K562 (cell line): ENCODE results near the gene TP73. TPM values are rescaled to one million over a fixed set of nuclear protein-coding genes. Genes with fewer than 3 reads are reported as not detected.

Experiments used
- ATAC-seq: fragments of 200-7000 bp; cut with Tn5 transposase; 3 replicates; pipeline ENCODE4 v1.9.1; 2020; ENCODE audit warnings: moderate library complexity
- BruUV-seq: library from RNA; stranded (reverse); fragments of 400-500 nt; replicated peaks from 2 replicates; lab custom pipeline; 2021; lab: Mats Ljungman, UMichigan
- CTCF ChIA-PET: fragments of 300-600 bp; formaldehyde crosslinking; extraction: SDS; loops from one replicate; lab custom pipeline; 2021; ENCODE audit warnings: low intra/inter-chr PET ratio; lab: Yijun Ruan, JAX
- POLR2A ChIA-PET: fragments of 300-600, 350-650 bp; sonication (Branson Sonifier 250); formaldehyde crosslinking; extraction: SDS; loops from one replicate; lab custom pipeline; 2021; ENCODE audit warnings: antibody characterized with exemption, inconsistent platforms; lab: Yijun Ruan, JAX
- DNase-seq, 4 experiments: peaks; one replicate each; pipeline versions ENCODE4 v3.0.0 to v3.0.0-alpha.2; 2011 to 2018; ENCODE audit warnings: low spot score in 3 of 4, mixed read lengths in 3 of 4; ENCODE audit errors: extremely low read depth in 1 of 4
- FAIRE-seq: peaks from 2 replicates; lab custom pipeline; 2011; peaks lifted over from hg19 to GRCh38; lab: Jason Lieb, UNC
- H2AFZ ChIP-seq: 2 replicates; pipeline ENCODE4 v1.6.0; 2011; ENCODE audit warnings: low read depth, low read length, control low read depth, inconsistent platforms
- H3K27ac ChIP-seq: fragments of 200-600 bp; 3 replicates; pipeline ENCODE4 v1.8.0; 2011; ENCODE audit warnings: low read depth, mild to moderate bottlenecking, control low read depth, inconsistent platforms, low read length, moderate library complexity, mixed read lengths; ENCODE audit errors: extremely low read depth
- H3K27me3 ChIP-seq, 2 experiments: fragments of 300-600 bp in 1 of 2; 2 replicates in 1 of 2; 3 replicates in 1 of 2; pipeline versions ENCODE4 v1.6.0 to v1.8.0; 2011; ENCODE audit warnings: inconsistent platforms in 2 of 2, low read length in 2 of 2, mild to moderate bottlenecking in 1 of 2, mixed read lengths in 1 of 2, moderate library complexity in 1 of 2; ENCODE audit not compliant: control insufficient read depth in 2 of 2, insufficient read depth in 2 of 2
- H3K36me3 ChIP-seq: fragments of 300-600 bp; 3 replicates; pipeline ENCODE4 v1.8.0; 2011; ENCODE audit warnings: mild to moderate bottlenecking, low read length, inconsistent platforms; ENCODE audit not compliant: control insufficient read depth, insufficient read depth
- H3K4me1 ChIP-seq, 2 experiments: fragments of 200-600 bp in 1 of 2; replicated peaks in 1 of 2; 2 replicates in 1 of 2; 3 replicates in 1 of 2; pipeline versions ENCODE4 v1.5.1 to v1.8.0; 2011; ENCODE audit warnings: inconsistent platforms in 2 of 2, low read length in 2 of 2, mild to moderate bottlenecking in 1 of 2, mixed read lengths in 1 of 2, moderate library complexity in 1 of 2; ENCODE audit not compliant: control insufficient read depth in 2 of 2, insufficient read depth in 2 of 2
- H3K4me2 ChIP-seq: 2 replicates; pipeline ENCODE4 v1.6.1; 2011; ENCODE audit warnings: low read length, control low read depth, inconsistent platforms, mixed read lengths; ENCODE audit not compliant: insufficient read depth
- H3K4me3 ChIP-seq: fragments of 200-600 bp; sonication (generic), shearing (Covaris generic); 2 replicates; pipeline ENCODE4 v1.5.1; 2016; ENCODE audit warnings: control low read depth, inconsistent platforms
- H3K79me2 ChIP-seq: fragments of 200-600 bp; 3 replicates; pipeline ENCODE4 v1.8.0; 2011; ENCODE audit warnings: low read length, inconsistent platforms; ENCODE audit not compliant: control insufficient read depth, insufficient read depth
- H3K9ac ChIP-seq, 2 experiments: 2 replicates each; pipeline versions ENCODE4 v1.6.0 to v1.6.1; 2011; ENCODE audit warnings: low read depth in 2 of 2, low read length in 2 of 2, control low read depth in 1 of 2, inconsistent platforms in 1 of 2, mild to moderate bottlenecking in 1 of 2, mixed read lengths in 1 of 2; ENCODE audit not compliant: insufficient read depth in 1 of 2
- H3K9me1 ChIP-seq: one replicate; pipeline ENCODE4 v1.6.0; 2011; ENCODE audit warnings: inconsistent platforms, mild to moderate bottlenecking, low read length, moderate library complexity; ENCODE audit not compliant: control insufficient read depth, insufficient read depth
- H3K9me3 ChIP-seq: replicated peaks from 2 replicates; pipeline ENCODE4 v1.5.1; 2011; ENCODE audit warnings: low read depth, low read length, inconsistent platforms; ENCODE audit not compliant: control insufficient read depth, insufficient read depth
- H4K20me1 ChIP-seq: replicated peaks from 2 replicates; pipeline ENCODE4 v1.6.1; 2011; ENCODE audit warnings: low read length, inconsistent platforms, mixed read lengths; ENCODE audit not compliant: control insufficient read depth, insufficient read depth
- ATF2 ChIP-seq: sonication (generic); formaldehyde crosslinking; IDR thresholded peaks from 2 replicates; pipeline ENCODE4 v1.8.1; 2022; ENCODE audit warnings: missing genetic modification reagents
- BHLHE40 ChIP-seq: IDR thresholded peaks from 2 replicates; pipeline ENCODE4 v1.6.1; 2011; ENCODE audit warnings: low read length, improper control_type of control experiment
- ETS2 ChIP-seq: IDR thresholded peaks from 2 replicates; pipeline ENCODE4 v1.6.1; 2016; ENCODE audit warnings: borderline replicate concordance, missing genetic modification characterization, mild to moderate bottlenecking, moderate library complexity, missing compliant biosample characterization; ENCODE audit not compliant: poor library complexity, severe bottlenecking
- MITF ChIP-seq: IDR thresholded peaks from 2 replicates; pipeline ENCODE4 v1.6.1; 2014; ENCODE audit warnings: antibody characterized with exemption
- NCOA1 ChIP-seq: fragments of 450-650 bp; IDR thresholded peaks from 2 replicates; pipeline ENCODE4 v1.6.1; 2016; ENCODE audit warnings: low read depth
- PBX2 ChIP-seq, 2 experiments: IDR thresholded peaks in 1 of 2; conservative IDR thresholded peaks in 1 of 2; 2 replicates each; pipeline ENCODE4 v1.6.1; 2016; ENCODE audit warnings: low read depth in 2 of 2, mild to moderate bottlenecking in 1 of 2, missing compliant biosample characterization in 1 of 2, missing genetic modification characterization in 1 of 2, moderate library complexity in 1 of 2
- POLR2B ChIP-seq: fragments of 450-650 bp; IDR thresholded peaks from 2 replicates; pipeline ENCODE4 v1.6.1; 2018; ENCODE audit warnings: low read depth; ENCODE audit not compliant: partially characterized antibody
- SMC3 ChIP-seq: conservative IDR thresholded peaks from 2 replicates; pipeline ENCODE4 v1.6.1; 2011; ENCODE audit warnings: low read depth, low read length, improper control_type of control experiment; ENCODE audit not compliant: insufficient read depth
- STAT5B ChIP-seq: fragments of 250-450 bp; sonication (Bioruptor Pico); IDR thresholded peaks from 2 replicates; pipeline ENCODE4 v1.8.0; 2021; ENCODE audit warnings: mild to moderate bottlenecking, inconsistent platforms
- U2AF1 ChIP-seq: fragments of 200-400 bp; formaldehyde crosslinking; optimal IDR thresholded peaks from 2 replicates; pipeline ENCODE3; 2017; ENCODE audit warnings: mild to moderate bottlenecking, low read depth, low read length, moderate library complexity
- ZBTB2 ChIP-seq: fragments of 450-650 bp; IDR thresholded peaks from 2 replicates; pipeline ENCODE4 v1.6.1; 2016; ENCODE audit warnings: antibody characterized with exemption
- ZNF395 ChIP-seq: fragments of 200-800 bp; sonication (Bioruptor generic); IDR thresholded peaks from 2 replicates; pipeline ENCODE4 v1.6.1; 2017; ENCODE audit warnings: missing genetic modification characterization, missing compliant biosample characterization
- WGBS: fragments of 100-300 bp; shearing (Covaris generic); methylation state at CpG from one replicate; pipeline ENCODE4 v1.1.6; 2016; ENCODE audit warnings: low coverage, mixed read lengths; ENCODE audit not compliant: insufficient coverage; ENCODE audit errors: missing lambda C conversion rate; 5-methylcytosine and 5-hydroxymethylcytosine counted together
- in situ Hi-C: fragments of 300-500 bp; cut with MboI; formaldehyde crosslinking; loops from 4 replicates; pipeline ENCODE4 v1.15.0; 2018; ENCODE audit warnings: inconsistent platforms, mixed read lengths
- intact Hi-C: fragments of 100-400 bp; cut with micrococcal nuclease; formaldehyde crosslinking; loops from 2 replicates; pipeline ENCODE4 v1.14.2; 2022
- polyA plus RNA-seq, 8 experiments: library from polyadenylated mRNA; depleted of rRNA in 4 of 8; stranded (reverse) in 5 of 8; unstranded in 3 of 8; fragments of >200 nt; fragmentation: Nextera tagmentation in 2 of 8; fragmentation: Illumina TruSeq in 1 of 8; extraction: Ambion mirVana in 2 of 8; extraction: Trizol in 1 of 8; gene quantifications; 2 replicates each; pipeline versions ENCODE4 v1.2.1 to v1.2.3, GENCODE V29; 2011 to 2014; ENCODE audit warnings: inconsistent platforms in 1 of 8, missing spikeins in 1 of 8
- total RNA-seq, 7 experiments: library from RNA; depleted of rRNA in 6 of 7; stranded (reverse); fragments of >200 nt in 6 of 7; fragmentation: Illumina TruSeq in 2 of 7; extraction: Trizol in 2 of 7; gene quantifications; 2 replicates each; pipeline versions ENCODE4 v1.2.1 to v1.2.3, GENCODE V29; 2011 to 2021; ENCODE audit warnings: low replicate concordance in 1 of 7

The TP73 gene
- total and polyA plus RNA-seq, 9 of the 15 experiments (the other 6 are each of a cell fraction or from before 2014, with no cell fraction given) = 0.07 to 1.6 (median 0.40) TPM; not detected in 2

GRCh38 chr1:3767328-3767925 is 115.1 kb downstream of the TP73 start:
- in situ Hi-C loops = no loop called here
- CTCF ChIA-PET = no interaction called here
- WGBS = 64% methylated on average over 15 of the region's 17 CpGs
- Histone ChIP-seq H2AFZ (no peak overlapping the region), H3K9me1 (no peaks in the 10 kb centered on the region), H3K9ac (no peak overlapping the region), H3K27me3 (peaks cover 0 to 15% of the 10 kb centered on the region in 2 experiments; a peak in 2 of 5 replicates), H3K36me3 (no peaks in the 10 kb centered on the region), H3K27ac (no peak overlapping the region), H3K9me3 (no peaks in the 10 kb centered on the region), H3K79me2 (peaks cover 11% of the 10 kb centered on the region; the same call in 2 of the 3 replicates), H3K4me2 (no peak overlapping the region), H3K4me1 (peaks cover 19 to 60% of the 10 kb centered on the region in 2 experiments; a peak in 4 of 5 replicates), H4K20me1 (no peaks in the 10 kb centered on the region), H3K4me3 (no peak overlapping the region)
- BruUV-seq = no TSS peak
- no peak for DNase-seq
- POLR2A ChIA-PET = interaction anchor here (0.6 to 2.7 kb wide), 8 partner anchors 10 to 635 kb away, joined by 3 to 9 read pairs (median 4); no protein-coding TSS in a partner anchor
- no peak for FAIRE-seq
- no peak for ATAC-seq
- intact Hi-C loops = no loop called here
- TF ChIP-seq ZNF395 (CRISPR knock-in tag) = no peak
- no peak for TF ChIP-seq ATF2
- no peak for TF ChIP-seq STAT5B (CRISPR knock-in tag)
- no peak for TF ChIP-seq U2AF1
- TF ChIP-seq BHLHE40 = no peak
- no peak for TF ChIP-seq PBX2 (CRISPR knock-in tag; IDR thresholded peaks at IDR 0.05; ENCODE audit: low read depth)
- TF ChIP-seq PBX2 (tag; conservative IDR thresholded peaks at IDR 0.05; ENCODE audit: low read depth) = no peak
- TF ChIP-seq MITF = no peak
- TF ChIP-seq SMC3 = no peak
- no peak for TF ChIP-seq POLR2B
- TF ChIP-seq NCOA1 = no peak
- no peak for TF ChIP-seq ZBTB2
- TF ChIP-seq ETS2 (tag) = no peak
